ENCODE data around the gene GLRX5. TPM values are rescaled to one million over a fixed set of nuclear protein-coding genes. Genes with fewer than 3 reads are reported as not detected.
A peak's percentile ranks its signal among the peaks of the same experiment; 100 is the strongest.

The GLRX5 gene
- polyA plus RNA-seq, 2 donors = 24.2 to 28.3 TPM

DNA sequence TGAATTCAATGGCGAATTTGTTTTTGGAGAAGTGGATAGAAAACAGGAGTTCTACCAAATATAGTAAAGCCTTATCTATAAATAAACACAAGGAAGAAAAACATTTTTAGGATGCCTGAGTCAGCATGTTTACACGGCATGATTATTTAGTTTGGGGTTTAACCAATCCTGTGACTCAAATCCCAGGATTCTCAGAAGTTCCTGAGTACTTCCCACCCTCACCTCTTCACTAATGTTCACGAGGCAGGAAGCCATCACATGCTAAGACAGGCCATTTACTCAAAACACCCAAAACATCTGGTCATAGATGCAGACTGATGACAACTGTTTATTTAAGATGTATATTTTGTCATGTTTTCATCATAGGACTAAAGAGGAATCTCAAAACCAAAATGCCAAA is 3.4 kb upstream of the GLRX5 start:
- Histone ChIP-seq H3K27me3 (ENCODE audit: control insufficient read depth in 1 of 2, insufficient read depth in 2 of 2, low read length in 2 of 2) (no peaks in the 10 kb centered on the region), H3K27ac (ENCODE audit: low read depth in 2 of 2, low read length in 1 of 2) (no peak overlapping the region), H3K36me3 (ENCODE audit: control insufficient read depth in 2 of 2, insufficient read depth in 2 of 2, low read length in 1 of 2) (no peaks in the 10 kb centered on the region), H3K4me1 (ENCODE audit: control insufficient read depth in 2 of 2, insufficient read depth in 2 of 2, low read length in 1 of 2) (peaks cover 0 to 12% of the 10 kb centered on the region in 2 donors), H3K9me3 (ENCODE audit: control insufficient read depth in 2 of 2, insufficient read depth in 1 of 2, low read depth in 1 of 2, low read length in 1 of 2) (no peaks in the 10 kb centered on the region), H3K4me3 (ENCODE audit: low read depth in 1 of 2, low read length in 2 of 2) (no peak overlapping the region)
- 29 to 35% methylated on average over 3 of the region's 3 CpGs for WGBS, 2 donors

DNA sequence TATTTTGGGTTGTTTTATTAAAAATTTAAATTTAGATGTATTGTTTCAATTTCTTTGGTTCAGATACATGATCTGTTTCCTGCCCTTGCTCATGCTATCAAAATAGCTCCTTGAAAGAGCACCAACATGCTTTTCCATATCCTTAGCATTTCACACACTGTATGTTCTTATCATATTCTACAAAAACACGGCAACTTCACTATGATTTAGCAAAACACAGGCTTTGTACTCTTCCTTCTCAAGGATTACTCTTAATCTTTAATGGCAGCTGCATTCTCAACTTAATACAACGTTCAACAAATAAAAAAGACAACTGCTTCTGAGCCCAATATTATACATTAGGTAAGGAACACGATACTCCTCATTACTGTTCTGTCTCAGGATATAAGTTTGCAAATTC is 2.9 kb upstream of the GLRX5 start:
- no peak overlapping the region for H3K27ac ChIP-seq (ENCODE audit: low read depth in 2 of 2, low read length in 1 of 2)
- H3K36me3 ChIP-seq (ENCODE audit: control insufficient read depth in 2 of 2, insufficient read depth in 2 of 2, low read length in 1 of 2) = no peaks in the 10 kb centered on the region
- H3K27me3 ChIP-seq (ENCODE audit: control insufficient read depth in 1 of 2, insufficient read depth in 2 of 2, low read length in 2 of 2) = no peaks in the 10 kb centered on the region
- 32 to 36% methylated on average over 3 of the region's 3 CpGs for WGBS, 2 donors
- no peaks in the 10 kb centered on the region for H3K9me3 ChIP-seq (ENCODE audit: control insufficient read depth in 2 of 2, insufficient read depth in 1 of 2, low read depth in 1 of 2, low read length in 1 of 2)
- no peak overlapping the region for H3K4me3 ChIP-seq (ENCODE audit: low read depth in 1 of 2, low read length in 2 of 2)
- peaks cover 0 to 12% of the 10 kb centered on the region in 2 donors for H3K4me1 ChIP-seq (ENCODE audit: control insufficient read depth in 2 of 2, insufficient read depth in 2 of 2, low read length in 1 of 2)

DNA sequence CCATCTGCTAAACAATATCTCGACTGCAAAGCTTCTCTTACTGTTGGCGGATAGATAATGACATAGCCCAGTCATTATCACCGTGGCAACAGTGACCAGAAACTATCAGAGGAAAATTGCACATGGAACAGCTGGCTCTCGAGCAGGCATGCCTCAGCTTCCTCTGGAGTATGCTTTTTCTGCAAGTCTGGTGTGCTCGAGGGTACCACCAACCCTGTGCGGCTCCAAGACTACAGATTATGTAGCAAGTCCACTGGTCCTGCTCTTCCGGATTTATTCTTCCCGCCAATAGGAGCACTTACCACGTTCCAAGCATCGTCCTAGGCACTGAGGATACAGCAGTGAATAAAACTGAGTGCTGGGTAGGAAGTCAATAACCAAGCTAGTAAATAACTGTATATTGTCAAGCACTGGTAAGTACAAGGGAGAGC is 1.4 kb upstream of the GLRX5 start:
- Histone ChIP-seq H3K4me3 (ENCODE audit: low read depth in 1 of 2, low read length in 2 of 2) (peak overlapping the region; percentile 93 to 95), H3K27ac (ENCODE audit: low read depth in 2 of 2, low read length in 1 of 2) (no peak overlapping the region), H3K4me1 (ENCODE audit: control insufficient read depth in 2 of 2, insufficient read depth in 2 of 2, low read length in 1 of 2) (peaks cover 0 to 16% of the 10 kb centered on the region in 2 donors), H3K36me3 (ENCODE audit: control insufficient read depth in 2 of 2, insufficient read depth in 2 of 2, low read length in 1 of 2) (no peaks in the 10 kb centered on the region), H3K27me3 (ENCODE audit: control insufficient read depth in 1 of 2, insufficient read depth in 2 of 2, low read length in 2 of 2) (no peaks in the 10 kb centered on the region), H3K9me3 (ENCODE audit: control insufficient read depth in 2 of 2, insufficient read depth in 1 of 2, low read depth in 1 of 2, low read length in 1 of 2) (no peaks in the 10 kb centered on the region)
- 3% methylated on average over 10 of the region's 10 CpGs for WGBS, 2 donors

DNA sequence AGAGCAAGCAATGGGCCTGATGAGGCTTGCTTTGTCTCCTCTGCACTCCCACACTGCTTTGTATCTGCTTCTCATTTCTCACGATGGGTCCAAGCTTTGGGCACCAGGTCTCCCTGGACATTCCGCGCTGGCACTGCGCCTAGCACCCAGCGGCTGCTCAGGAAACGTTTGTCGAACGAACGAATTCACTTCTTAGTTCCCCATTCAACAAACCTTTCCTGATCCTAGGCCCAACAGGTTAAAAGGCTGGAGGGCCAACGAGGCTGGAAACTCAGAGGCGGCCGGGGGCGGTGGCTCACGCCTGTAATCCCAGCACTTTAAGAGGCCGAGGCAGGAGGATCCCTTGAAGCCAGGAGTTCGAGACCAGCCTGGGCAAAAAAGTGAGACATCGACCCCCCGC is 1.0 kb upstream of the GLRX5 start:
- Histone ChIP-seq H3K36me3 (ENCODE audit: control insufficient read depth in 2 of 2, insufficient read depth in 2 of 2, low read length in 1 of 2) (no peaks in the 10 kb centered on the region), H3K4me3 (ENCODE audit: low read depth in 1 of 2, low read length in 2 of 2) (peak overlapping the region; percentile 93 to 95), H3K4me1 (ENCODE audit: control insufficient read depth in 2 of 2, insufficient read depth in 2 of 2, low read length in 1 of 2) (peaks cover 0 to 16% of the 10 kb centered on the region in 2 donors), H3K27ac (ENCODE audit: low read depth in 2 of 2, low read length in 1 of 2) (peak overlapping the region; percentile 26 to 91), H3K27me3 (ENCODE audit: control insufficient read depth in 1 of 2, insufficient read depth in 2 of 2, low read length in 2 of 2) (no peaks in the 10 kb centered on the region), H3K9me3 (ENCODE audit: control insufficient read depth in 2 of 2, insufficient read depth in 1 of 2, low read depth in 1 of 2, low read length in 1 of 2) (no peaks in the 10 kb centered on the region)
- WGBS, 2 donors = 1% methylated on average over 18 of the region's 18 CpGs

DNA sequence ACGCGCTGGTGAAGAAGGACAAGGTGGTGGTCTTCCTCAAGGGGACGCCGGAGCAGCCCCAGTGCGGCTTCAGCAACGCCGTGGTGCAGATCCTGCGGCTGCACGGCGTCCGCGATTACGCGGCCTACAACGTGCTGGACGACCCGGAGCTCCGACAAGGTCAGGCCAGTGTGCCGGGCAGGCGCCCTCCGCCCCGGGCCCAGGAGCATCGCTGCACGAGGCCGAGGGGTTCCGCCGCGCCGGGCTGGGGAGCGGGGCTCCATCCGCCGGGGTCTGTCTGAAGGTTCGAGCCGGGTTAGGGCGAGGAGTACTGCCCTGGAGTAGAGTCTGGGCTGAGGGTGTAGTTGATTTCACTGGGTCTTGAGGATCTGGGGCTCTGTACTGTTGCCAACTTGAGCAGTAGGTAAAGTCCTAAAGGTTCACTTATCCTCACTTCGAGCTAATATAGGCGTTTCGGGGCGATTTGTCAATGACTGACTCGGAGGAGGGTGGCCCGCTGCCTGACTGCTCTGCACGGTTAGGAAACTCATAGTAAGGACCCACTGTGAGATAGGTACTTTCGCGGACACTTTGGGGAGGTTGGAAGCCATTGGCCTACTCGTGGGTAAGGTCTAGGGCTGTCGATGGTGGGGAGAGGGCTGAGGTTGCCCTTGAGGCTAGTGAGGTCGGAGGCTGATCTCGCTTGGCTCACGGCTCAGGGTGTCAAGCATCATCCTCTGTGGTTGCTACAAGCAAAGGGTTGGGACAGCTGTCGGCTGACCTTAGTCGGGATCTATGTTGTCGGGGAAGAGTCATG is 574 bp downstream of the GLRX5 start:
- Histone ChIP-seq H3K27ac (ENCODE audit: low read depth in 2 of 2, low read length in 1 of 2) (peak overlapping the region; percentile 69 to 77), H3K4me1 (ENCODE audit: control insufficient read depth in 2 of 2, insufficient read depth in 2 of 2, low read length in 1 of 2) (peaks cover 0 to 16% of the 10 kb centered on the region in 2 donors), H3K36me3 (ENCODE audit: control insufficient read depth in 2 of 2, insufficient read depth in 2 of 2, low read length in 1 of 2) (no peaks in the 10 kb centered on the region), H3K27me3 (ENCODE audit: control insufficient read depth in 1 of 2, insufficient read depth in 2 of 2, low read length in 2 of 2) (no peaks in the 10 kb centered on the region), H3K9me3 (ENCODE audit: control insufficient read depth in 2 of 2, insufficient read depth in 1 of 2, low read depth in 1 of 2, low read length in 1 of 2) (no peaks in the 10 kb centered on the region), H3K4me3 (ENCODE audit: low read depth in 1 of 2, low read length in 2 of 2) (peak overlapping the region; percentile 93 to 94)
- 1% methylated on average over 52 of the region's 52 CpGs for WGBS, 2 donors

DNA sequence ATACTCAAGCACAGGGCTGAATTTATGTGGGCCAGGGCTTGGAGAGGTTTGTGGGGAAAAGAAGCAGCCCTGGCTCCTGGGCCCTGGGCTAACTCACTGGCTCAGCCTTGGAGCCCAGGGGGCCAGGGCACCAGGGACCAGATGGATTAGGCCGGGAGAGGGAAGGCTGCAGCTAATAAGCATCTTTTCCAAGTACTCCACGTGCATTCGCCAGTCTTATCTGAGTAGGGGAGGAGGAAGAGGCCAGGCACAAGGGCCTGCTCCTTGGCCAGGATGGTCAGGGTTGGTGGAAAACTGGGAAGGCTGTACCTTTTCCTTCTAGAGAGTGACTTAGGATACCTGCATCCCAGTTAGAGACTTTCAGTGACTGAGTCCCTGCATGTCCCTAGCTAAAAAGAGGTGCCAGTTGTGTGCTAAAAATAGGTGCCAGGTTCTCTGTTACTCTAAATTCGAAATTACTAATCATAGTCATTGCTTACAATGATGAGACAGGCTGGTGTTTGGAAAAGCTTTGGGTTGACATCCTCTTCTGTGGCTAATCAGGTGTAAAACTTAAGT is 1.3 kb downstream of the GLRX5 start:
- WGBS, 2 donors = 29% methylated on average over 4 of the region's 4 CpGs
- no peaks in the 10 kb centered on the region for H3K36me3 ChIP-seq (ENCODE audit: control insufficient read depth in 2 of 2, insufficient read depth in 2 of 2, low read length in 1 of 2)
- no peak overlapping the region for H3K27ac ChIP-seq (ENCODE audit: low read depth in 2 of 2, low read length in 1 of 2)
- peak overlapping the region; percentile 93 to 94 for H3K4me3 ChIP-seq (ENCODE audit: low read depth in 1 of 2, low read length in 2 of 2)
- no peaks in the 10 kb centered on the region for H3K27me3 ChIP-seq (ENCODE audit: control insufficient read depth in 1 of 2, insufficient read depth in 2 of 2, low read length in 2 of 2)
- no peaks in the 10 kb centered on the region for H3K9me3 ChIP-seq (ENCODE audit: control insufficient read depth in 2 of 2, insufficient read depth in 1 of 2, low read depth in 1 of 2, low read length in 1 of 2)
- peaks cover 0 to 16% of the 10 kb centered on the region in 2 donors for H3K4me1 ChIP-seq (ENCODE audit: control insufficient read depth in 2 of 2, insufficient read depth in 2 of 2, low read length in 1 of 2)

DNA sequence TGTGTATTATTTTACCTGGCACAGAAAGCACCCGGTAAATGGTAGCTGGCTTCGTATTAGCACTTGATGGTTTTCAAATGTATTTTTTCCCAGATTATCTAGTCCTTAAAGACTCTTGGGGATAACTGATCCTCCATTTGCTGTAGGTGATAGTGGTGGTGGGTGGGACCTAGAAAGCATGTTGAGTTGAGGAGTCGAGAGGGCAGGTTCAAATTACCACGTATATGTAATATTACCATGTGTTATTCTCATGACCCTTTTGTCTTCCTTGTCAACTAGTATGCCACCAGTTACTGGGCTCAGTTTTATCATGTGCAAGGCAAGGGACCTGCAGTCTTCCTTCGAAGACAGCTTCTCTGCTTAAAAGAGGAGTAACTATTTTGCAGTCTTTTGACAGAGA is 1.8 kb downstream of the GLRX5 start:
- Histone ChIP-seq H3K27me3 (ENCODE audit: control insufficient read depth in 1 of 2, insufficient read depth in 2 of 2, low read length in 2 of 2) (no peaks in the 10 kb centered on the region), H3K9me3 (ENCODE audit: control insufficient read depth in 2 of 2, insufficient read depth in 1 of 2, low read depth in 1 of 2, low read length in 1 of 2) (no peaks in the 10 kb centered on the region), H3K4me3 (ENCODE audit: low read depth in 1 of 2, low read length in 2 of 2) (no peak overlapping the region), H3K36me3 (ENCODE audit: control insufficient read depth in 2 of 2, insufficient read depth in 2 of 2, low read length in 1 of 2) (no peaks in the 10 kb centered on the region), H3K27ac (ENCODE audit: low read depth in 2 of 2, low read length in 1 of 2) (no peak overlapping the region), H3K4me1 (ENCODE audit: control insufficient read depth in 2 of 2, insufficient read depth in 2 of 2, low read length in 1 of 2) (peaks cover 0 to 16% of the 10 kb centered on the region in 2 donors)
- WGBS, 2 donors = 70 to 71% methylated on average over 5 of the region's 5 CpGs

DNA sequence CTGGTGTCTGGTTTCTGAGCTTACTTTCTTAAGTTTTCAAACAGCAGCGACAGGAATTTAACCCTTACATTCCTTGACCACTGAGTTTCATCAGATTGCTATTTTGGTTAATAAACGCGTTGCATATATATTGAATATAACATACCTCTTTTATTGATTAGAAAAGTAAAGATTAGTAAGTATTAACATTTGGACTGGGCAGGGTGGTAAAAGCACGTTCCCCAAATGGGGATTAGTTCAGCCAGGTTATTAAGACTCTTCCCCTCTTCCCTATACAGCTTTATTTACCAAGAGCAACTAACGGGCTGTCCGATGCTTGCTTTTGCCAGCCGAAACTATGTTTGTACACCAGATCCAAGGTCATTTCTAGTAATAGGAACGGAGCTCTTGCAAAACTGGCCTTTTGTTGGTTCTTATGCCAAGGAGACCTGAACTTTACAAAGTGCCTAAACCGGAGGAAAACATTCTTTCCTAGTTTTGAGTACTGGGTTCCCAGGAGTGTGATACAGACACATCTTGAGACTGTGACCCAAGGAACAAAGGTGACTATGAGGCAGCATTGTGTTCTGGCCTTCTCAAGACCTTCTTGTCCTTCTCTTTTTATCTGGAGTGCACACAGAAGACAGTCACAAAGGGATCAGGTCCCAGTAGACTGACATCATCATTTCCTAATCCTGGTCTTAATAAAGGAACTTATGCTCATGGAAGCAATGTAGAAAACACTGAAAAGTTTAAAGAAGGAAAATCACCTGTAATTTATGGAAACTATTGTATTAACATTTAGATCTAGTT is 2.6 kb downstream of the GLRX5 start:
- WGBS, 2 donors = 65 to 66% methylated on average over 9 of the region's 9 CpGs
- Histone ChIP-seq H3K9me3 (ENCODE audit: control insufficient read depth in 2 of 2, insufficient read depth in 1 of 2, low read depth in 1 of 2, low read length in 1 of 2) (no peaks in the 10 kb centered on the region), H3K36me3 (ENCODE audit: control insufficient read depth in 2 of 2, insufficient read depth in 2 of 2, low read length in 1 of 2) (no peaks in the 10 kb centered on the region), H3K27ac (ENCODE audit: low read depth in 2 of 2, low read length in 1 of 2) (no peak overlapping the region), H3K4me1 (ENCODE audit: control insufficient read depth in 2 of 2, insufficient read depth in 2 of 2, low read length in 1 of 2) (peaks cover 0 to 16% of the 10 kb centered on the region in 2 donors), H3K4me3 (ENCODE audit: low read depth in 1 of 2, low read length in 2 of 2) (no peak overlapping the region), H3K27me3 (ENCODE audit: control insufficient read depth in 1 of 2, insufficient read depth in 2 of 2, low read length in 2 of 2) (no peaks in the 10 kb centered on the region)

DNA sequence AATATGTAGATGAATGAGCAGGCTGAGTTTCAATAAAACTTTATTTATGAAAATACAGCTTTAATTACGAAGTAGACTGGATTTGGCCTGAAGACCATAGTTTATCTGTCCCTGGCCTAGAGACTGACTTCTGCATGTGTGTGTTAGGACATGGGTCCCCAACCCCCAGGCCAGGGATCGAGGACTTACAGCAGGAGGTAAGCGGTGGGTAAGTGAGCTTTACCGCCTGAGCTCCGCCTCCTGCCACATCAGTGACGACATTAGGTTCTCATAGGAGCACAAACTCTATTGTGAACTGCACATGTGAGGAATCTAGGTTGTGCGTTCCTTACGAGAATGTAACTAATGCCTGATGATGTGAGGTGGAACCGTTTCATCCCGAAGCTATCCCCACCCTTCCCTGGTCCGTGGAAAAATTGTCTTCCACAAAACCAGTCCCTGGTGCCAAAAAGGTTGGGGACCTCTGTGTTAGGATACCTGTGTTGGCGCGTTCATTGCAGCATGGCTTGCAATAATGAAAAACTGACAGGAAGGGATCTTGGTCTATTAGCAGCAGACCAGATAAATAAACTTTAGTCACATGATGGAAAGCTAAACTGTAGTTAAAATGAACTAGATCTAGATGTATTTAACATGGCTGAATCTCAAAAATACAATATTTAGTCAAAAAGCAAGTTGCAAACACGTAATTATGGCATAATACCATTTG is 4.1 kb downstream of the GLRX5 start:
- H3K27ac ChIP-seq (ENCODE audit: low read depth in 2 of 2, low read length in 1 of 2) = no peak overlapping the region
- peaks cover 0 to 3% of the 10 kb centered on the region in 2 donors for H3K36me3 ChIP-seq (ENCODE audit: control insufficient read depth in 2 of 2, insufficient read depth in 2 of 2, low read length in 1 of 2)
- no peaks in the 10 kb centered on the region for H3K9me3 ChIP-seq (ENCODE audit: control insufficient read depth in 2 of 2, insufficient read depth in 1 of 2, low read depth in 1 of 2, low read length in 1 of 2)
- H3K4me1 ChIP-seq (ENCODE audit: control insufficient read depth in 2 of 2, insufficient read depth in 2 of 2, low read length in 1 of 2) = peaks cover 0 to 10% of the 10 kb centered on the region in 2 donors
- no peaks in the 10 kb centered on the region for H3K27me3 ChIP-seq (ENCODE audit: control insufficient read depth in 1 of 2, insufficient read depth in 2 of 2, low read length in 2 of 2)
- H3K4me3 ChIP-seq (ENCODE audit: low read depth in 1 of 2, low read length in 2 of 2) = no peak overlapping the region
- WGBS, 2 donors = 92 to 93% methylated on average over 14 of the region's 14 CpGs

Data from esophagus (tissue), 2 donors.